Sigmoid colon (tissue), 3 donors: ENCODE results near the gene HOXC9.

Source experiments
- CTCF ChIP-seq, 4 experiments: fragments of 450-650 bp in 3 of 4; fragments of 200-600 bp in 1 of 4; IDR thresholded peaks; one replicate each; pipeline ENCODE4 v1.5.1; 2016 to 2019; ENCODE audit warnings: antibody characterized with exemption in 4 of 4, mild to moderate bottlenecking in 3 of 4, moderate library complexity in 2 of 4
- POLR2A ChIP-seq, 2 donors: fragments of 450-650 bp; IDR thresholded peaks; one replicate each; pipeline ENCODE4 v1.6.1; 2016; ENCODE audit warnings: antibody characterized with exemption in 2 of 2, mild to moderate bottlenecking in 2 of 2, moderate library complexity in 2 of 2

GRCh38 chr12:53959314-53959713 lies 40.6 kb upstream of the HOXC9 start:
- TF ChIP-seq POLR2A (IDR thresholded peaks at IDR 0.05) (no peak), CTCF (IDR thresholded peaks at IDR 0.05) (no peak)
